ENCODE results near the gene RTN4. TPM values are rescaled to one million over a fixed set of nuclear protein-coding genes. Genes with fewer than 3 reads are reported as not detected.
"Not testable (repeated sequence)": the region's sequence is repeated elsewhere in the genome, so short reads cannot be mapped to it uniquely, and the experiment has no call there.

The RTN4 gene
- polyA plus RNA-seq, 1 donor (not counting 4 experiments of a cell fraction or from before 2014, with no cell fraction given): 406 TPM

GRCh38 chr2:54997826-54998225, 52.4 kb downstream of the RTN4 start:
- no peak overlapping the region for H3K27ac ChIP-seq (ENCODE audit: control insufficient read depth, insufficient read depth, low read length)
- H3K9ac ChIP-seq (ENCODE audit: control insufficient read depth, extremely low read depth, insufficient read depth, low read length): no peak overlapping the region
- no peak overlapping the region for H3K4me3 ChIP-seq (ENCODE audit: control insufficient read depth in 2 of 3, extremely low read depth in 1 of 3, insufficient read depth in 2 of 3, low read depth in 1 of 3, low read length in 3 of 3)
- no peak for FAIRE-seq
- no peak overlapping the region for H2AFZ ChIP-seq (ENCODE audit: control insufficient read depth, low read length)
- H4K20me1 ChIP-seq (ENCODE audit: control insufficient read depth, extremely low read depth, insufficient read depth, low read length): peaks cover 35% of the 10 kb centered on the region
- no peaks in the 10 kb centered on the region for H3K36me3 ChIP-seq (ENCODE audit: control insufficient read depth in 2 of 2, extremely low read depth in 1 of 2, insufficient read depth in 2 of 2, low read length in 2 of 2)
- TF ChIP-seq EZH2 (IDR thresholded peaks at IDR 0.05; ENCODE audit: low read length) (no peak), CTCF (optimal IDR thresholded peaks at IDR 0.05 in 1 of 3, IDR thresholded peaks at IDR 0.05 in 1 of 3, conservative IDR thresholded peaks at IDR 0.05 in 1 of 3; ENCODE audit: extremely low read depth in 1 of 3, insufficient read depth in 2 of 3, low read length in 3 of 3) (peak in 1 of 3 experiments; percentile 4)
- H3K4me2 ChIP-seq (ENCODE audit: control insufficient read depth, extremely low read depth, insufficient read depth, low read depth, low read length): no peak overlapping the region
- peaks cover 30% of the 10 kb centered on the region for H3K4me1 ChIP-seq (ENCODE audit: control insufficient read depth, extremely low read depth, insufficient read depth, low read length)
- no peaks in the 10 kb centered on the region for H3K9me3 ChIP-seq (ENCODE audit: control insufficient read depth, low read depth, low read length)
- dilution Hi-C loops (cut with MboI; ENCODE audit: extremely low pct_ligation_motif_present, low sequenced_read_pairs): no loop called here
- H3K79me2 ChIP-seq (ENCODE audit: control insufficient read depth, insufficient read depth, low read length): peaks cover 99% of the 10 kb centered on the region
- peaks cover 2% of the 10 kb centered on the region for H3K9me1 ChIP-seq (ENCODE audit: control insufficient read depth, extremely low read depth, insufficient read depth, low read length)
- no peaks in the 10 kb centered on the region for H3K27me3 ChIP-seq (ENCODE audit: control insufficient read depth, extremely low read depth, insufficient read depth, low read length)
- no peak for DNase-seq (ENCODE audit: low read depth, low spot score)

- Histone ChIP-seq H3K79me2 (ENCODE audit: control insufficient read depth, insufficient read depth, low read length) (peaks cover 98% of the 10 kb centered on the region), H3K27me3 (ENCODE audit: control insufficient read depth, extremely low read depth, insufficient read depth, low read length) (no peaks in the 10 kb centered on the region), H2AFZ (ENCODE audit: control insufficient read depth, low read length) (no peak overlapping the region), H3K4me1 (ENCODE audit: control insufficient read depth, extremely low read depth, insufficient read depth, low read length) (peaks cover 21% of the 10 kb centered on the region), H3K4me2 (ENCODE audit: control insufficient read depth, extremely low read depth, insufficient read depth, low read depth, low read length) (no peak overlapping the region), H3K9me3 (ENCODE audit: control insufficient read depth, low read depth, low read length) (no peaks in the 10 kb centered on the region), H3K36me3 (ENCODE audit: control insufficient read depth in 2 of 2, extremely low read depth in 1 of 2, insufficient read depth in 2 of 2, low read length in 2 of 2) (no peaks in the 10 kb centered on the region), H3K9ac (ENCODE audit: control insufficient read depth, extremely low read depth, insufficient read depth, low read length) (no peak overlapping the region), H3K27ac (ENCODE audit: control insufficient read depth, insufficient read depth, low read length) (no peak overlapping the region), H3K4me3 (ENCODE audit: control insufficient read depth in 2 of 3, extremely low read depth in 1 of 3, insufficient read depth in 2 of 3, low read depth in 1 of 3, low read length in 3 of 3) (no peak overlapping the region), H4K20me1 (ENCODE audit: control insufficient read depth, extremely low read depth, insufficient read depth, low read length) (peaks cover 35% of the 10 kb centered on the region), H3K9me1 (ENCODE audit: control insufficient read depth, extremely low read depth, insufficient read depth, low read length) (peaks cover 5% of the 10 kb centered on the region)
- DNase-seq (ENCODE audit: low read depth, low spot score) (no peak), FAIRE-seq (no peak)
- TF ChIP-seq EZH2 (IDR thresholded peaks at IDR 0.05; ENCODE audit: low read length): no peak
- TF ChIP-seq CTCF (optimal IDR thresholded peaks at IDR 0.05 in 1 of 3, IDR thresholded peaks at IDR 0.05 in 1 of 3, conservative IDR thresholded peaks at IDR 0.05 in 1 of 3; ENCODE audit: extremely low read depth in 1 of 3, insufficient read depth in 2 of 3, low read length in 3 of 3): no peak
- dilution Hi-C loops (cut with MboI; ENCODE audit: extremely low pct_ligation_motif_present, low sequenced_read_pairs): no loop called here
These were observed 54.7 kb downstream of the RTN4 start for GRCh38 chr2:54995553-54995952.

- H3K9me1 ChIP-seq (ENCODE audit: control insufficient read depth, extremely low read depth, insufficient read depth, low read length); H3K27me3 ChIP-seq (ENCODE audit: control insufficient read depth, extremely low read depth, insufficient read depth, low read length); H2AFZ ChIP-seq (ENCODE audit: control insufficient read depth, low read length); H3K4me3 ChIP-seq (ENCODE audit: control insufficient read depth in 2 of 3, extremely low read depth in 1 of 3, insufficient read depth in 2 of 3, low read depth in 1 of 3, low read length in 3 of 3); H3K36me3 ChIP-seq (ENCODE audit: control insufficient read depth in 2 of 2, extremely low read depth in 1 of 2, insufficient read depth in 2 of 2, low read length in 2 of 2); dilution Hi-C loops (cut with MboI; ENCODE audit: extremely low pct_ligation_motif_present, low sequenced_read_pairs); H3K27ac ChIP-seq (ENCODE audit: control insufficient read depth, insufficient read depth, low read length); H3K9me3 ChIP-seq (ENCODE audit: control insufficient read depth, low read depth, low read length); H3K9ac ChIP-seq (ENCODE audit: control insufficient read depth, extremely low read depth, insufficient read depth, low read length); H3K4me2 ChIP-seq (ENCODE audit: control insufficient read depth, extremely low read depth, insufficient read depth, low read depth, low read length); FAIRE-seq; DNase-seq (ENCODE audit: low read depth, low spot score): not testable (repeated sequence)
- Histone ChIP-seq H3K79me2 (ENCODE audit: control insufficient read depth, insufficient read depth, low read length) (peaks cover 93% of the 10 kb centered on the region), H4K20me1 (ENCODE audit: control insufficient read depth, extremely low read depth, insufficient read depth, low read length) (peaks cover 19% of the 10 kb centered on the region), H3K4me1 (ENCODE audit: control insufficient read depth, extremely low read depth, insufficient read depth, low read length) (peaks cover 11% of the 10 kb centered on the region)
These were observed 59.6 kb downstream of the RTN4 start for GRCh38 chr2:54990694-54991093.
